Measurements from ENCODE around the gene KCNK17. TPM values are rescaled to one million over a fixed set of nuclear protein-coding genes. Genes with fewer than 3 reads are reported as not detected.

KCNK17 gene
- total RNA-seq, 1 experiment from 2014 or later = not detected

DNA sequence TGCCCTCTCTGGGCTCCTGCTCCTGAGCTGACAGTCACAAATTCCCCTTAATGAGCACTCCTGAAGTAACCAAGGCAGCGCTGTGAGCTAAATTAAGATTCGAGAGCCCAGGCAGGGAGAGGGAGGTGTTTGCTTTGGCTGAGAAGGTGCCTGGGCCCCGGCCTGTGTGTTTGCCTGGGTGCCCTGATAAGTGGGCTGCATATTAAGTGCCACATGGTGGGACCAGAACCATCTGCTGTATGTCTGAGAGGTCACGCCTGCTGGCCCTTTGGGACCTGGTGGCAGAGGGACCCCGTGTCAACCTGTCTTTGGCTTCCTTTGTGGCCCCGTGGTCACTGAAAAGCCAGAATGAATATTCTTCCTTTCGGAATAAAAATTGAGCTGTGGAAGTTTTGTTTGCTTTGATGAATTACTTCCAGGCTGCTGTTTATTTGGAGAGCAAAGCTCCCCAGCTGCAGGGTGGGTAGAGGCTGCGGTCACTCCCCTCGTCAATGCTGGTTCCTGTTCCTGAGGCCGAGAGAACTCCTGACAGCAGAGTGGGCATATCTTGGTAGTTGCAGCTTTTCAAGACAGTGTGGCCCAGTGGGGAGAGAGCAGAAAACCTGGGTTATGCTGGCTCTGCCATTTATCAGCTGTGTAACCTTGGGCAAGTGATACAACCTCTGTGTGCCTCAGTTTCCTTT is 25.8 kb upstream of the KCNK17 start:
- TF ChIP-seq, protein P1, sequence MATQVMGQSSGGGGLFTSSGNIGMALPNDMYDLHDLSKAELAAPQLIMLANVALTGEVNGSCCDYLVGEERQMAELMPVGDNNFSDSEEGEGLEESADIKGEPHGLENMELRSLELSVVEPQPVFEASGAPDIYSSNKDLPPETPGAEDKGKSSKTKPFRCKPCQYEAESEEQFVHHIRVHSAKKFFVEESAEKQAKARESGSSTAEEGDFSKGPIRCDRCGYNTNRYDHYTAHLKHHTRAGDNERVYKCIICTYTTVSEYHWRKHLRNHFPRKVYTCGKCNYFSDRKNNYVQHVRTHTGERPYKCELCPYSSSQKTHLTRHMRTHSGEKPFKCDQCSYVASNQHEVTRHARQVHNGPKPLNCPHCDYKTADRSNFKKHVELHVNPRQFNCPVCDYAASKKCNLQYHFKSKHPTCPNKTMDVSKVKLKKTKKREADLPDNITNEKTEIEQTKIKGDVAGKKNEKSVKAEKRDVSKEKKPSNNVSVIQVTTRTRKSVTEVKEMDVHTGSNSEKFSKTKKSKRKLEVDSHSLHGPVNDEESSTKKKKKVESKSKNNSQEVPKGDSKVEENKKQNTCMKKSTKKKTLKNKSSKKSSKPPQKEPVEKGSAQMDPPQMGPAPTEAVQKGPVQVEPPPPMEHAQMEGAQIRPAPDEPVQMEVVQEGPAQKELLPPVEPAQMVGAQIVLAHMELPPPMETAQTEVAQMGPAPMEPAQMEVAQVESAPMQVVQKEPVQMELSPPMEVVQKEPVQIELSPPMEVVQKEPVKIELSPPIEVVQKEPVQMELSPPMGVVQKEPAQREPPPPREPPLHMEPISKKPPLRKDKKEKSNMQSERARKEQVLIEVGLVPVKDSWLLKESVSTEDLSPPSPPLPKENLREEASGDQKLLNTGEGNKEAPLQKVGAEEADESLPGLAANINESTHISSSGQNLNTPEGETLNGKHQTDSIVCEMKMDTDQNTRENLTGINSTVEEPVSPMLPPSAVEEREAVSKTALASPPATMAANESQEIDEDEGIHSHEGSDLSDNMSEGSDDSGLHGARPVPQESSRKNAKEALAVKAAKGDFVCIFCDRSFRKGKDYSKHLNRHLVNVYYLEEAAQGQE (IDR thresholded peaks at IDR 0.05; ENCODE audit: insufficient read depth in 1 of 2, low read depth in 2 of 2, low read length in 1 of 2) = no peak
- TF ChIP-seq TCF7L2 (IDR thresholded peaks at IDR 0.05; ENCODE audit: low read depth, low read length) (no peak), POLR2AphosphoS5 (IDR thresholded peaks at IDR 0.05; ENCODE audit: low read depth, low read length) (no peak), SIN3A (IDR thresholded peaks at IDR 0.05; ENCODE audit: borderline replicate concordance, insufficient read depth, low read depth, low read length) (no peak)
- TF ChIP-seq, protein P2, sequence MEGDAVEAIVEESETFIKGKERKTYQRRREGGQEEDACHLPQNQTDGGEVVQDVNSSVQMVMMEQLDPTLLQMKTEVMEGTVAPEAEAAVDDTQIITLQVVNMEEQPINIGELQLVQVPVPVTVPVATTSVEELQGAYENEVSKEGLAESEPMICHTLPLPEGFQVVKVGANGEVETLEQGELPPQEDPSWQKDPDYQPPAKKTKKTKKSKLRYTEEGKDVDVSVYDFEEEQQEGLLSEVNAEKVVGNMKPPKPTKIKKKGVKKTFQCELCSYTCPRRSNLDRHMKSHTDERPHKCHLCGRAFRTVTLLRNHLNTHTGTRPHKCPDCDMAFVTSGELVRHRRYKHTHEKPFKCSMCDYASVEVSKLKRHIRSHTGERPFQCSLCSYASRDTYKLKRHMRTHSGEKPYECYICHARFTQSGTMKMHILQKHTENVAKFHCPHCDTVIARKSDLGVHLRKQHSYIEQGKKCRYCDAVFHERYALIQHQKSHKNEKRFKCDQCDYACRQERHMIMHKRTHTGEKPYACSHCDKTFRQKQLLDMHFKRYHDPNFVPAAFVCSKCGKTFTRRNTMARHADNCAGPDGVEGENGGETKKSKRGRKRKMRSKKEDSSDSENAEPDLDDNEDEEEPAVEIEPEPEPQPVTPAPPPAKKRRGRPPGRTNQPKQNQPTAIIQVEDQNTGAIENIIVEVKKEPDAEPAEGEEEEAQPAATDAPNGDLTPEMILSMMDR (IDR thresholded peaks at IDR 0.05) = no peak
- ChIA-PET CTCF (no interaction called here), POLR2A (no interaction called here)
- intact Hi-C loops (cut with micrococcal nuclease; ENCODE audit: unreplicated experiment) = no loop called here
- H3K9me3 ChIP-seq (ENCODE audit: control insufficient read depth, insufficient read depth, low read depth, low read length) = no peaks in the 10 kb centered on the region
- no peak overlapping the region for H3K4me3 ChIP-seq (ENCODE audit: low read depth in 2 of 2, low read length in 2 of 2)
- no peaks in the 10 kb centered on the region for H3K36me3 ChIP-seq (ENCODE audit: control insufficient read depth, insufficient read depth, low read length)
- H3K27ac ChIP-seq (ENCODE audit: low read length) = no peak overlapping the region
- in situ Hi-C loops (cut with HindIII; ENCODE audit: low pct_unique_long_range_greater_than_20kb, low sequenced_read_pairs) = no loop called here
- H3K27me3 ChIP-seq (ENCODE audit: control insufficient read depth, insufficient read depth, low read length) = peaks cover 6% of the 10 kb centered on the region; the same call in 1 of the 2 replicates
- ATAC-seq (no peak), DNase-seq (ENCODE audit: low read depth, low spot score) (no peak)
- no peaks in the 10 kb centered on the region for H3K4me1 ChIP-seq (ENCODE audit: control insufficient read depth, insufficient read depth, low read length)
- BruUV-seq (replicated peaks) = no TSS peak

DNA sequence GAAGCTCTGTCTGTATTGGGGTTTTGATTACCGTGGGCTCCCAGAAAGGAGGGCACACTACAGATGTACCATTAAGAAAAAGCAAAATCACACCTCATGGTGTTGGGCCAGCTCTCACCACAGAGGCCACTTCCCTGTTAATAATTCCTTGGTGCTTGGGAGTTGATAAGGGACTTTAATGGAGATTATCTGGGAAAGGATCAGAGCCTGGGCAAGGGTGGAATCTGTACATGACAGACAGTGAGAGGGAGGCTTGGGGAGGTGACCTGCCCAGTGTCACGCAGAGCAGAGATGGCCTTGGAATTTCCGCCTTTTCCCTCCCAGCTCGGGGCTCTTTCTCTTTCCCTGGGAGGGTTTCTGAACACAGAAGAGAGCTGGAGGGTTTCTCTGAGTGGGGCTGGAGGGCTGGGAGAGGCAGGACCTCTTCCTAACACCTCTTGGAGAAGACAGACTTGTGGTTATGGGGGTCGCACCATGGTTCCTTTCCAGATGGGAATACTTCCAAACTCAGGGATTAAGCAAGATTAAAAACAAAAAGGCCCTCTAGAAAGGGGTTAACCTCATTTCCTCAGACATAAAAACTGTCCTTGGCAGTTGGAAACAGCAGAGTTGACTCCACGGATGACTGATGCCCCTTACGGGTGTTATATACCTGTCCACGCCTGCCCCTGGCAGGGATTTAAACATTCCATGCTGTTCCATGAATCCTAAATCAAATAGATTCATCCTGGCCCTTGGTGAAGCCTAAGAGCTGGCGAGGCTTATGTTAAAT is 25.1 kb upstream of the KCNK17 start:
- TF ChIP-seq POLR2AphosphoS5 (IDR thresholded peaks at IDR 0.05; ENCODE audit: low read depth, low read length) (no peak), SIN3A (IDR thresholded peaks at IDR 0.05; ENCODE audit: borderline replicate concordance, insufficient read depth, low read depth, low read length) (no peak), TCF7L2 (IDR thresholded peaks at IDR 0.05; ENCODE audit: low read depth, low read length) (no peak)
- TF ChIP-seq, protein P1 (IDR thresholded peaks at IDR 0.05; ENCODE audit: insufficient read depth in 1 of 2, low read depth in 2 of 2, low read length in 1 of 2) = no peak
- TF ChIP-seq, protein P2 (IDR thresholded peaks at IDR 0.05) = no peak
- Histone ChIP-seq H3K27me3 (ENCODE audit: control insufficient read depth, insufficient read depth, low read length) (peaks cover 6% of the 10 kb centered on the region; the same call in 1 of the 2 replicates), H3K36me3 (ENCODE audit: control insufficient read depth, insufficient read depth, low read length) (no peaks in the 10 kb centered on the region), H3K4me3 (ENCODE audit: low read depth in 2 of 2, low read length in 2 of 2) (no peak overlapping the region), H3K27ac (ENCODE audit: low read length) (no peak overlapping the region), H3K9me3 (ENCODE audit: control insufficient read depth, insufficient read depth, low read depth, low read length) (no peaks in the 10 kb centered on the region), H3K4me1 (ENCODE audit: control insufficient read depth, insufficient read depth, low read length) (no peaks in the 10 kb centered on the region)
- intact Hi-C loops (cut with micrococcal nuclease; ENCODE audit: unreplicated experiment) = no loop called here
- in situ Hi-C loops (cut with HindIII; ENCODE audit: low pct_unique_long_range_greater_than_20kb, low sequenced_read_pairs) = no loop called here
- CTCF ChIA-PET = no interaction called here
- DNase-seq (ENCODE audit: low read depth, low spot score) (no peak), ATAC-seq (no peak)
- BruUV-seq (replicated peaks) = no TSS peak
- POLR2A ChIA-PET = no interaction called here

All from Panc1 (cell line).